ENCODE data around the gene ACOX3. TPM values are rescaled to one million over a fixed set of nuclear protein-coding genes. Genes with fewer than 3 reads are reported as not detected.

Gene ACOX3
- total and polyA plus RNA-seq, 4 donors, result 11.4 to 24.6 (median 13.6) TPM

GRCh38 chr4:8332891-8333331 is 107.6 kb downstream of the ACOX3 start (continued):
- TF ChIP-seq FOXA1 (IDR thresholded peaks at IDR 0.05) (no peak), HNF4G (IDR thresholded peaks at IDR 0.05) (no peak), TAF1 (conservative IDR thresholded peaks at IDR 0.05) (no peak)

DNA sequence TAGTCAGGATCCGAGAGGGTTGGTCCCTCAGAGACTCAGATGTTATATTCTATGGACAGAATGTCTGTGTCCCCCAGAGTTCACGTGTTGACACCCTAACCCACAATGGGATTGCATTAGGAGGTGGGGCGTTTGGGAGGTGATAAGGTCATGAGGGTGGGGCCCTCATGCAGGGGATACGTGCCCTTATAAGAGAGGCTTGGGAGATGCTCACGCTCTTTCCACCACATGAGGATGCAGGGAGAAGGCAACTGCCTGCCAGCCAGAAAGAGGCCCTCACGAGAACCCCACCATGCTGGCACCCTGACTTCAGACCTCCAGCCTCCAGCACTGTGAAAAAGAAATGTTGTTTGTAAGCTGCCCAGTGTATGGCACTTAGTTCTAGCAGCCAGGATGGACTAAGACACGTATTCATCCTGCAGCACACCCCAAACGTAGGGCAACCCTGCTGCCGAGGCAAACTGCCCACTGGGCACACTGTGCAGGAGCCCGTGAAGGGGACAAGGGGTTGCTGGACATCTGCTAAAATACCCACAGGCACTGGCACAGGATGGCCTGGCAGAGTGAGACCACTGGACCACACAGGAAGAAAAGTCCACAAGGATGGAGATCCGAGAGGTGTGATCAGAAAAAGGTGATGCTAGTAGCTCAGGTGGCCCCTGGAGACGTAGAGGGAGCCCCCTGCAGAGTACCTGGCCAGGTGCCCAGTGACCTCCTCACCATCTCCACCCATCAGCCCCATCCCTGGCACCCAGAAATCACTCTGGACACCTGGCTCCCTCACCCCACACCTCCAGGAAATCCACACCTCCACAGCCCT is 108.3 kb downstream of the ACOX3 start:
- TF ChIP-seq CTCF (IDR thresholded peaks at IDR 0.05; ENCODE audit: low read depth, low read length, missing input control), result no peak
- TF ChIP-seq EGR1 (IDR thresholded peaks at IDR 0.05; ENCODE audit: low read depth in 2 of 2), result no peak
- no peak for TF ChIP-seq JUND (IDR thresholded peaks at IDR 0.05)
- no peak for TF ChIP-seq NR2F2 (IDR thresholded peaks at IDR 0.05)
- no peak for TF ChIP-seq HNF4G (IDR thresholded peaks at IDR 0.05)
- no peak for TF ChIP-seq ATF3 (IDR thresholded peaks at IDR 0.05)
- no peak for TF ChIP-seq FOXA1 (IDR thresholded peaks at IDR 0.05)
- TF ChIP-seq TAF1 (conservative IDR thresholded peaks at IDR 0.05), result no peak
- no peak for TF ChIP-seq YY1 (IDR thresholded peaks at IDR 0.05)
- TF ChIP-seq MAX (IDR thresholded peaks at IDR 0.05), result no peak
- TF ChIP-seq RXRA (IDR thresholded peaks at IDR 0.05), result no peak
- no peak for DNase-seq (ENCODE audit: low spot score)
- Histone ChIP-seq H3K4me3 (ENCODE audit: low read depth in 1 of 3, low read length in 3 of 3) (no peak overlapping the region), H3K27ac (ENCODE audit: low read depth in 1 of 2, low read length in 2 of 2) (no peak overlapping the region), H3K36me3 (ENCODE audit: control insufficient read depth in 4 of 4, insufficient read depth in 3 of 4, low read depth in 1 of 4, low read length in 3 of 4) (no peaks in the 10 kb centered on the region), H3K9me3 (ENCODE audit: control insufficient read depth in 4 of 4, low read length in 3 of 4) (no peaks in the 10 kb centered on the region), H3K27me3 (ENCODE audit: control insufficient read depth in 4 of 4, insufficient read depth in 4 of 4, low read length in 3 of 4) (no peaks in the 10 kb centered on the region), H3K4me1 (ENCODE audit: control insufficient read depth in 4 of 4, insufficient read depth in 4 of 4, low read length in 3 of 4) (no peaks in the 10 kb centered on the region), H3K9ac (ENCODE audit: low read depth in 1 of 2, low read length in 2 of 2) (no peak overlapping the region)
- WGBS, result 84% methylated on average over 12 of the region's 12 CpGs

GRCh38 chr4:8331575-8331955 is 109.0 kb downstream of the ACOX3 start:
- Histone ChIP-seq H3K27me3 (ENCODE audit: control insufficient read depth in 4 of 4, insufficient read depth in 4 of 4, low read length in 3 of 4) (no peaks in the 10 kb centered on the region), H3K27ac (ENCODE audit: low read depth in 1 of 2, low read length in 2 of 2) (no peak overlapping the region), H3K4me3 (ENCODE audit: low read depth in 1 of 3, low read length in 3 of 3) (no peak overlapping the region), H3K4me1 (ENCODE audit: control insufficient read depth in 4 of 4, insufficient read depth in 4 of 4, low read length in 3 of 4) (no peaks in the 10 kb centered on the region), H3K36me3 (ENCODE audit: control insufficient read depth in 4 of 4, insufficient read depth in 3 of 4, low read depth in 1 of 4, low read length in 3 of 4) (no peaks in the 10 kb centered on the region), H3K9me3 (ENCODE audit: control insufficient read depth in 4 of 4, low read length in 3 of 4) (no peaks in the 10 kb centered on the region), H3K9ac (ENCODE audit: low read depth in 1 of 2, low read length in 2 of 2) (no peak overlapping the region)
- DNase-seq (ENCODE audit: low spot score), result no peak
- WGBS, result 88% methylated on average over 6 of the region's 6 CpGs
- TF ChIP-seq, protein P1, sequence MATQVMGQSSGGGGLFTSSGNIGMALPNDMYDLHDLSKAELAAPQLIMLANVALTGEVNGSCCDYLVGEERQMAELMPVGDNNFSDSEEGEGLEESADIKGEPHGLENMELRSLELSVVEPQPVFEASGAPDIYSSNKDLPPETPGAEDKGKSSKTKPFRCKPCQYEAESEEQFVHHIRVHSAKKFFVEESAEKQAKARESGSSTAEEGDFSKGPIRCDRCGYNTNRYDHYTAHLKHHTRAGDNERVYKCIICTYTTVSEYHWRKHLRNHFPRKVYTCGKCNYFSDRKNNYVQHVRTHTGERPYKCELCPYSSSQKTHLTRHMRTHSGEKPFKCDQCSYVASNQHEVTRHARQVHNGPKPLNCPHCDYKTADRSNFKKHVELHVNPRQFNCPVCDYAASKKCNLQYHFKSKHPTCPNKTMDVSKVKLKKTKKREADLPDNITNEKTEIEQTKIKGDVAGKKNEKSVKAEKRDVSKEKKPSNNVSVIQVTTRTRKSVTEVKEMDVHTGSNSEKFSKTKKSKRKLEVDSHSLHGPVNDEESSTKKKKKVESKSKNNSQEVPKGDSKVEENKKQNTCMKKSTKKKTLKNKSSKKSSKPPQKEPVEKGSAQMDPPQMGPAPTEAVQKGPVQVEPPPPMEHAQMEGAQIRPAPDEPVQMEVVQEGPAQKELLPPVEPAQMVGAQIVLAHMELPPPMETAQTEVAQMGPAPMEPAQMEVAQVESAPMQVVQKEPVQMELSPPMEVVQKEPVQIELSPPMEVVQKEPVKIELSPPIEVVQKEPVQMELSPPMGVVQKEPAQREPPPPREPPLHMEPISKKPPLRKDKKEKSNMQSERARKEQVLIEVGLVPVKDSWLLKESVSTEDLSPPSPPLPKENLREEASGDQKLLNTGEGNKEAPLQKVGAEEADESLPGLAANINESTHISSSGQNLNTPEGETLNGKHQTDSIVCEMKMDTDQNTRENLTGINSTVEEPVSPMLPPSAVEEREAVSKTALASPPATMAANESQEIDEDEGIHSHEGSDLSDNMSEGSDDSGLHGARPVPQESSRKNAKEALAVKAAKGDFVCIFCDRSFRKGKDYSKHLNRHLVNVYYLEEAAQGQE (IDR thresholded peaks at IDR 0.05), result no peak
- TF ChIP-seq MAX (IDR thresholded peaks at IDR 0.05), result no peak
- no peak for TF ChIP-seq ZBTB33 (IDR thresholded peaks at IDR 0.05)
- TF ChIP-seq GABPA (IDR thresholded peaks at IDR 0.05 in 1 of 2, conservative IDR thresholded peaks at IDR 0.05 in 1 of 2), result no peak
- TF ChIP-seq NR2F2 (IDR thresholded peaks at IDR 0.05), result no peak
- TF ChIP-seq YY1 (IDR thresholded peaks at IDR 0.05), result no peak
- TF ChIP-seq HNF4A (conservative IDR thresholded peaks at IDR 0.05), result no peak
- TF ChIP-seq ATF3 (IDR thresholded peaks at IDR 0.05), result no peak
- TF ChIP-seq CTCF (IDR thresholded peaks at IDR 0.05; ENCODE audit: low read depth, low read length, missing input control), result no peak
- TF ChIP-seq RAD21 (IDR thresholded peaks at IDR 0.05), result no peak
- TF ChIP-seq RXRA (IDR thresholded peaks at IDR 0.05), result no peak
- no peak for TF ChIP-seq JUND (IDR thresholded peaks at IDR 0.05)
- no peak for TF ChIP-seq HNF4G (IDR thresholded peaks at IDR 0.05)
- no peak for TF ChIP-seq SP1 (IDR thresholded peaks at IDR 0.05)

Data from liver (tissue), 9 donors.